GM19452 (cell line): Measurements from ENCODE around the gene FAM162B.
"Not testable (repeated sequence)": the region's sequence is repeated elsewhere in the genome, so short reads cannot be mapped to it uniquely, and the experiment has no call there.

Experiments
- ATAC-seq: cut with Tn5 transposase; IDR thresholded peaks from one replicate; pipeline ENCODE4 v1.9.1; 2021; ENCODE audit not compliant: unreplicated experiment

The FAM162B gene

GRCh38 chr6:116764961-116765841 lies at the start of gene FAM162B:
Gene FAM162B, minus strand, starts transcription at chr6:116765719. Its CDS starts 143 bp downstream, at chr6:116765576.
- no peak for ATAC-seq

GRCh38 chr6:116812051-116812650 lies 46.6 kb upstream of the FAM162B start:
- ATAC-seq: no peak

- ATAC-seq: no peak
Observed at GRCh38 chr6:116801971-116802370, 36.5 kb upstream of the FAM162B start.

- no peak for ATAC-seq
Observed at GRCh38 chr6:116799945-116800344, 34.4 kb upstream of the FAM162B start.

- ATAC-seq: no peak
Observed at GRCh38 chr6:116797585-116797984, 32.1 kb upstream of the FAM162B start.

- no peak for ATAC-seq
Observed at GRCh38 chr6:116793224-116793623, 27.7 kb upstream of the FAM162B start.

- ATAC-seq: no peak
Observed at GRCh38 chr6:116783852-116784251, 18.3 kb upstream of the FAM162B start.

- ATAC-seq: peak; percentile 63
Observed at GRCh38 chr6:116779573-116780164, 14.2 kb upstream of the FAM162B start.

GRCh38 chr6:116773886-116774285 lies 8.4 kb upstream of the FAM162B start:
- ATAC-seq: no peak

- ATAC-seq: no peak
Observed at GRCh38 chr6:116772450-116772849, 6.9 kb upstream of the FAM162B start.

- ATAC-seq: no peak
Observed at GRCh38 chr6:116767715-116768114, 2.2 kb upstream of the FAM162B start.

- ATAC-seq: no peak
Observed at GRCh38 chr6:116766506-116767176, 1.1 kb upstream of the FAM162B start.

GRCh38 chr6:116764629-116764960 lies 924 bp downstream of the FAM162B start:
- ATAC-seq: no peak

- ATAC-seq: no peak
Observed at GRCh38 chr6:116763906-116764628, 1.5 kb downstream of the FAM162B start.

- no peak for ATAC-seq
Observed at GRCh38 chr6:116763048-116763447, 2.5 kb downstream of the FAM162B start.

- no peak for ATAC-seq
Observed at GRCh38 chr6:116762235-116762634, 3.3 kb downstream of the FAM162B start.

- no peak for ATAC-seq
Observed at GRCh38 chr6:116761779-116762178, 3.7 kb downstream of the FAM162B start.

- no peak for ATAC-seq
Observed at GRCh38 chr6:116745176-116745575, 20.3 kb downstream of the FAM162B start.

GRCh38 chr6:116741571-116741970 lies 23.9 kb downstream of the FAM162B start:
- no peak for ATAC-seq

GRCh38 chr6:116740486-116740885 lies 25.0 kb downstream of the FAM162B start:
- ATAC-seq: not testable (repeated sequence)

- ATAC-seq: no peak
Observed at GRCh38 chr6:116737004-116737403, 28.5 kb downstream of the FAM162B start.
